ENCODE measurements around the gene RAB4A.
A peak's percentile ranks its signal among the peaks of the same experiment; 100 is the strongest.

The RAB4A gene

GRCh38 chr1:229251185-229251584, 19.7 kb upstream of the RAB4A start:
- Histone ChIP-seq H3K9me3 (replicated peaks in 1 of 2; ENCODE audit: control insufficient read depth in 2 of 2, insufficient read depth in 1 of 2, low read depth in 1 of 2, low read length in 2 of 2) (no peaks in the 10 kb centered on the region), H3K36me3 (replicated peaks in 1 of 2; ENCODE audit: control insufficient read depth in 2 of 2, insufficient read depth in 2 of 2, low read length in 2 of 2) (no peaks in the 10 kb centered on the region), H3K4ac (ENCODE audit: low read length) (no peak overlapping the region), H3K4me2 (ENCODE audit: insufficient read depth, low read length, poor library complexity, severe bottlenecking) (no peak overlapping the region), H3K27me3 (ENCODE audit: control insufficient read depth in 3 of 3, insufficient read depth in 3 of 3, low read depth in 1 of 3, low read length in 3 of 3) (peaks cover 0 to 5% (median 0%) of the 10 kb centered on the region in 3 experiments), H2BK15ac (ENCODE audit: low read length) (no peak overlapping the region), H4K91ac (ENCODE audit: low read depth, low read length, poor library complexity) (no peak overlapping the region), H2AK5ac (ENCODE audit: low read depth, low read length) (no peak overlapping the region), H3K23ac (ENCODE audit: low read depth, low read length, poor library complexity) (no peak overlapping the region), H3K9ac (ENCODE audit: low read depth, low read length, poor library complexity) (no peak overlapping the region), H4K8ac (ENCODE audit: low read depth, low read length) (no peak overlapping the region), H3K27ac (replicated peaks; ENCODE audit: low read length) (no peak overlapping the region), H3K18ac (ENCODE audit: low read length) (no peak overlapping the region), H2BK120ac (ENCODE audit: low read depth, low read length) (no peak overlapping the region), H3K79me1 (ENCODE audit: low read depth, low read length) (peaks cover 3% of the 10 kb centered on the region), H2BK5ac (ENCODE audit: low read length) (no peak overlapping the region), H3K4me3 (ENCODE audit: low read length in 2 of 2) (no peak overlapping the region), H3K14ac (ENCODE audit: low read length) (no peak overlapping the region), H2BK12ac (ENCODE audit: low read length) (no peak overlapping the region), H3K4me1 (ENCODE audit: control insufficient read depth in 2 of 2, insufficient read depth in 1 of 2, low read depth in 1 of 2, low read length in 2 of 2) (peaks cover 15 to 19% of the 10 kb centered on the region in 2 donors), H2AFZ (ENCODE audit: low read length) (no peak overlapping the region)
- no peak for DNase-seq (ENCODE audit: low spot score)
- WGBS, 2 donors (ENCODE audit: extremely low coverage in 2 of 2, insufficient read length in 2 of 2, insufficient replicate concordance in 1 of 2): no CpG with 5 or more reads among the region's 5 CpGs

- no peaks in the 10 kb centered on the region for H3K36me3 ChIP-seq (replicated peaks in 1 of 2; ENCODE audit: control insufficient read depth in 2 of 2, insufficient read depth in 2 of 2, low read length in 2 of 2)
- H3K9ac ChIP-seq (ENCODE audit: low read depth, low read length, poor library complexity): no peak overlapping the region
- no peak overlapping the region for H2BK15ac ChIP-seq (ENCODE audit: low read length)
- peak overlapping the region; percentile 48 for H2AK5ac ChIP-seq (ENCODE audit: low read depth, low read length)
- H3K4ac ChIP-seq (ENCODE audit: low read length): no peak overlapping the region
- H3K79me1 ChIP-seq (ENCODE audit: low read depth, low read length): no peaks in the 10 kb centered on the region
- peak overlapping the region; percentile 66 for H2AFZ ChIP-seq (ENCODE audit: low read length)
- no peak for DNase-seq (ENCODE audit: low spot score)
- H3K4me3 ChIP-seq (ENCODE audit: low read length in 2 of 2): peak overlapping the region in 1 of 2 donors; percentile 38
- no peak overlapping the region for H3K14ac ChIP-seq (ENCODE audit: low read length)
- H4K91ac ChIP-seq (ENCODE audit: low read depth, low read length, poor library complexity): no peak overlapping the region
- no peak overlapping the region for H2BK5ac ChIP-seq (ENCODE audit: low read length)
- no peak overlapping the region for H2BK120ac ChIP-seq (ENCODE audit: low read depth, low read length)
- H3K23ac ChIP-seq (ENCODE audit: low read depth, low read length, poor library complexity): no peak overlapping the region
- no peak overlapping the region for H3K27ac ChIP-seq (replicated peaks; ENCODE audit: low read length)
- peak overlapping the region; percentile 41 for H3K18ac ChIP-seq (ENCODE audit: low read length)
- peaks cover 15 to 19% of the 10 kb centered on the region in 2 donors for H3K4me1 ChIP-seq (ENCODE audit: control insufficient read depth in 2 of 2, insufficient read depth in 1 of 2, low read depth in 1 of 2, low read length in 2 of 2)
- no peaks in the 10 kb centered on the region for H3K9me3 ChIP-seq (replicated peaks in 1 of 2; ENCODE audit: control insufficient read depth in 2 of 2, insufficient read depth in 1 of 2, low read depth in 1 of 2, low read length in 2 of 2)
- H3K27me3 ChIP-seq (ENCODE audit: control insufficient read depth in 3 of 3, insufficient read depth in 3 of 3, low read depth in 1 of 3, low read length in 3 of 3): peaks cover 0 to 5% (median 0%) of the 10 kb centered on the region in 3 experiments
- no peak overlapping the region for H4K8ac ChIP-seq (ENCODE audit: low read depth, low read length)
- no peak overlapping the region for H3K4me2 ChIP-seq (ENCODE audit: insufficient read depth, low read length, poor library complexity, severe bottlenecking)
- H2BK12ac ChIP-seq (ENCODE audit: low read length): no peak overlapping the region
- no CpG with 5 or more reads among the region's 12 CpGs for WGBS, 2 donors (ENCODE audit: extremely low coverage in 2 of 2, insufficient read length in 2 of 2, insufficient replicate concordance in 1 of 2)
Observed at GRCh38 chr1:229252228-229252984, 18.5 kb upstream of the RAB4A start.

GRCh38 chr1:229253151-229253974, 17.5 kb upstream of the RAB4A start:
- DNase-seq (ENCODE audit: low spot score): no peak
- H4K8ac ChIP-seq (ENCODE audit: low read depth, low read length): no peak overlapping the region

More at GRCh38 chr1:229253151-229253974, 17.5 kb upstream of the RAB4A start:
- H3K27me3 ChIP-seq (ENCODE audit: control insufficient read depth in 3 of 3, insufficient read depth in 3 of 3, low read depth in 1 of 3, low read length in 3 of 3): peaks cover 0 to 5% (median 0%) of the 10 kb centered on the region in 3 experiments
- peak overlapping the region; percentile 43 for H3K4me2 ChIP-seq (ENCODE audit: insufficient read depth, low read length, poor library complexity, severe bottlenecking)
- H2BK12ac ChIP-seq (ENCODE audit: low read length): no peak overlapping the region
- no peak overlapping the region for H3K23ac ChIP-seq (ENCODE audit: low read depth, low read length, poor library complexity)
- H3K9me3 ChIP-seq (replicated peaks in 1 of 2; ENCODE audit: control insufficient read depth in 2 of 2, insufficient read depth in 1 of 2, low read depth in 1 of 2, low read length in 2 of 2): no peaks in the 10 kb centered on the region
- no peaks in the 10 kb centered on the region for H3K36me3 ChIP-seq (replicated peaks in 1 of 2; ENCODE audit: control insufficient read depth in 2 of 2, insufficient read depth in 2 of 2, low read length in 2 of 2)
- no peak overlapping the region for H3K14ac ChIP-seq (ENCODE audit: low read length)
- peak overlapping the region in 1 of 2 donors; percentile 38 for H3K4me3 ChIP-seq (ENCODE audit: low read length in 2 of 2)
- no peak overlapping the region for H3K27ac ChIP-seq (replicated peaks; ENCODE audit: low read length)
- H2BK5ac ChIP-seq (ENCODE audit: low read length): no peak overlapping the region
- no peak overlapping the region for H2BK15ac ChIP-seq (ENCODE audit: low read length)
- no peak overlapping the region for H3K18ac ChIP-seq (ENCODE audit: low read length)
- H3K79me1 ChIP-seq (ENCODE audit: low read depth, low read length): no peaks in the 10 kb centered on the region
- WGBS, 2 donors (ENCODE audit: extremely low coverage in 2 of 2, insufficient read length in 2 of 2, insufficient replicate concordance in 1 of 2): no CpG with 5 or more reads among the region's 13 CpGs
- H2BK120ac ChIP-seq (ENCODE audit: low read depth, low read length): no peak overlapping the region
- no peak overlapping the region for H3K4ac ChIP-seq (ENCODE audit: low read length)
- no peak overlapping the region for H2AK5ac ChIP-seq (ENCODE audit: low read depth, low read length)
- H2AFZ ChIP-seq (ENCODE audit: low read length): peak overlapping the region; percentile 66
- H4K91ac ChIP-seq (ENCODE audit: low read depth, low read length, poor library complexity): no peak overlapping the region
- peaks cover 15 to 19% of the 10 kb centered on the region in 2 donors for H3K4me1 ChIP-seq (ENCODE audit: control insufficient read depth in 2 of 2, insufficient read depth in 1 of 2, low read depth in 1 of 2, low read length in 2 of 2)
- no peak overlapping the region for H3K9ac ChIP-seq (ENCODE audit: low read depth, low read length, poor library complexity)
